Thyroid gland (tissue), 4 donors: ENCODE results near the gene CTCF. TPM values are rescaled to one million over a fixed set of nuclear protein-coding genes. Genes with fewer than 3 reads are reported as not detected.

ENCODE experiments used
- DNase-seq, 2 donors: peaks; one replicate each; pipeline ENCODE4 v3.0.0-alpha.2; 2019
- H3K27ac ChIP-seq, 3 donors: fragments of 200-600 bp; sonication (generic); 1 replicate in 2 of 3; 2 replicates in 1 of 3; pipeline ENCODE4 v1.5.1; 2016 to 2019; ENCODE audit warnings: mild to moderate bottlenecking in 1 of 3, moderate library complexity in 1 of 3
- H3K27me3 ChIP-seq: fragments of 200-600 bp; sonication (generic); one replicate; pipeline ENCODE4 v1.5.1; 2019
- H3K36me3 ChIP-seq, 2 donors: fragments of 200-600 bp; sonication (generic); one replicate each; pipeline ENCODE4 v1.5.1; 2016 to 2019
- H3K4me1 ChIP-seq, 2 donors: fragments of 200-600 bp; sonication (generic); one replicate each; pipeline ENCODE4 v1.5.1; 2017 to 2019
- H3K4me3 ChIP-seq, 3 donors: fragments of 200-600 bp; sonication (generic); replicated peaks in 1 of 3; 1 replicate in 2 of 3; 2 replicates in 1 of 3; pipeline ENCODE4 v1.5.1; 2016; ENCODE audit warnings: mild to moderate bottlenecking in 1 of 3
- H3K9me3 ChIP-seq: fragments of 200-600 bp; sonication (generic); one replicate; pipeline ENCODE4 v1.5.1; 2017
- POLR2A ChIP-seq, 2 donors: fragments of 450-650 bp; IDR thresholded peaks; one replicate each; pipeline ENCODE4 v1.6.1; 2017; ENCODE audit warnings: antibody characterized with exemption in 2 of 2, mild to moderate bottlenecking in 2 of 2, moderate library complexity in 1 of 2
- WGBS, 2 donors: methylation state at CpG; one replicate each; pipeline ENCODE4 v1.1.5; 2017; 5-methylcytosine and 5-hydroxymethylcytosine counted together
- intact Hi-C: fragments of 100-400 bp; cut with DNase I; formaldehyde crosslinking; loops from one replicate; pipeline ENCODE4 v1.15.1; 2023
- total RNA-seq, 4 donors: library from RNA; depleted of rRNA; stranded (reverse); fragments of >200 nt; gene quantifications; one replicate each; pipeline ENCODE4 v1.2.3, GENCODE V29; 2016
- TF ChIP-seq, protein P1 (sequence below), 6 experiments: fragments of 200-600 bp in 3 of 6; fragments of 450-650 bp in 3 of 6; sonication (generic) in 3 of 6; IDR thresholded peaks; one replicate each; pipeline ENCODE4 v1.5.1; 2016 to 2019; ENCODE audit warnings: antibody characterized with exemption in 6 of 6, mild to moderate bottlenecking in 2 of 6, inconsistent platforms in 1 of 6, moderate library complexity in 1 of 6

CTCF gene
- total RNA-seq, 4 donors from 2014 or later: 37.2 to 52.1 (median 47.2) TPM

GRCh38 chr16:67641779-67642708, 79.7 kb downstream of the CTCF start:
- no peak overlapping the region for H3K4me3 ChIP-seq
- no peak for TF ChIP-seq POLR2A (IDR thresholded peaks at IDR 0.05)
- TF ChIP-seq, protein P1, sequence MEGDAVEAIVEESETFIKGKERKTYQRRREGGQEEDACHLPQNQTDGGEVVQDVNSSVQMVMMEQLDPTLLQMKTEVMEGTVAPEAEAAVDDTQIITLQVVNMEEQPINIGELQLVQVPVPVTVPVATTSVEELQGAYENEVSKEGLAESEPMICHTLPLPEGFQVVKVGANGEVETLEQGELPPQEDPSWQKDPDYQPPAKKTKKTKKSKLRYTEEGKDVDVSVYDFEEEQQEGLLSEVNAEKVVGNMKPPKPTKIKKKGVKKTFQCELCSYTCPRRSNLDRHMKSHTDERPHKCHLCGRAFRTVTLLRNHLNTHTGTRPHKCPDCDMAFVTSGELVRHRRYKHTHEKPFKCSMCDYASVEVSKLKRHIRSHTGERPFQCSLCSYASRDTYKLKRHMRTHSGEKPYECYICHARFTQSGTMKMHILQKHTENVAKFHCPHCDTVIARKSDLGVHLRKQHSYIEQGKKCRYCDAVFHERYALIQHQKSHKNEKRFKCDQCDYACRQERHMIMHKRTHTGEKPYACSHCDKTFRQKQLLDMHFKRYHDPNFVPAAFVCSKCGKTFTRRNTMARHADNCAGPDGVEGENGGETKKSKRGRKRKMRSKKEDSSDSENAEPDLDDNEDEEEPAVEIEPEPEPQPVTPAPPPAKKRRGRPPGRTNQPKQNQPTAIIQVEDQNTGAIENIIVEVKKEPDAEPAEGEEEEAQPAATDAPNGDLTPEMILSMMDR (IDR thresholded peaks at IDR 0.05): no peak
- intact Hi-C loops: no loop called here
- no peaks in the 10 kb centered on the region for H3K9me3 ChIP-seq
- 14 to 32% methylated on average over 8 to 10 of the region's 10 CpGs for WGBS, 2 donors
- no peak overlapping the region for H3K27ac ChIP-seq
- H3K27me3 ChIP-seq: peaks cover 4% of the 10 kb centered on the region
- peaks cover 15 to 16% of the 10 kb centered on the region in 2 donors for H3K36me3 ChIP-seq
- peaks cover 17 to 42% of the 10 kb centered on the region in 2 donors for H3K4me1 ChIP-seq
- peak; percentile 95 for DNase-seq

GRCh38 chr16:67644038-67644437, 81.7 kb downstream of the CTCF start:
- H3K4me3 ChIP-seq: no peak overlapping the region
- H3K27me3 ChIP-seq: peaks cover 17% of the 10 kb centered on the region
- TF ChIP-seq, protein P1 (IDR thresholded peaks at IDR 0.05): no peak
- TF ChIP-seq POLR2A (IDR thresholded peaks at IDR 0.05): no peak
- no peaks in the 10 kb centered on the region for H3K36me3 ChIP-seq
- DNase-seq: no peak
- no peaks in the 10 kb centered on the region for H3K9me3 ChIP-seq
- peaks cover 17 to 45% of the 10 kb centered on the region in 2 donors for H3K4me1 ChIP-seq
- WGBS, 2 donors: 92 to 93% methylated on average over 9 of the region's 9 CpGs
- intact Hi-C loops: no loop called here
- no peak overlapping the region for H3K27ac ChIP-seq

DNA sequence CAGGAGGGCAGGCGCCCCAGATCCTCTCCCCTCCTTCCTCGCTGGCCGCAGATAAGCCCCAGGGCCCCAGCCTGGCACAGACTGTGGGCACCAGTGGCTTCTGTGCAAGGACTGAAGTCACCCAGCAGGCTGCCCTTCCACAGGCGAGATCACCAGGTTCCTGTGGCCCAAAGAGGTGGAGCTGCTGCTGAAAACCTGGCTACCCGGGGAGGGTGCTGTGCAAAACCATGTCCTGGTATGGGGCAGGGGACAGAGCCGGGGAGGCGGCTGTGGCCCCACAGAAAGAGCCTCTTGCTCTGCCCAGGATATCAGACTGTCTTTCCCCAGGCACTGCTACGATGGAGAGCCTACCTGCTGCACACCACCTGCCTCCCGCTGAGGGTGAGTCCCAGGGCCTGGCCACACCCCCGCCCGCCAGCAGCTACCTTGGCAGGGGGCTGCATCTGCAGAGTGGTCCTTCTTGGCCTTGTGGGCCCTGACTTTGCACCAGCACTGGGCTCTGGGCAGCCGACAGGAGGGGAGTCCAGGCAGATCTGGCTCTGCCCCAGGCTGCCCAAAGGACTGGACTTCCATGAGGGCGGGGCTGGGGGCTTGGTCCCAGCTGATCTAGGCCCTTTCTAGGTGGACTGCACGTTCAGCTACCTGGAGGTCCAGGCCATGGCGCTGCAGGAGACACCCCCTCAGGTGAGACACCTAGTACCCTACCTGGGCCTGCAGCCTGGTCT, 83.2 kb downstream of the CTCF start:
- no peak overlapping the region for H3K27ac ChIP-seq
- H3K4me3 ChIP-seq: no peak overlapping the region
- 87 to 91% methylated on average over 6 to 9 of the region's 15 CpGs for WGBS, 2 donors
- peaks cover 17% of the 10 kb centered on the region for H3K27me3 ChIP-seq
- H3K4me1 ChIP-seq: peaks cover 9 to 36% of the 10 kb centered on the region in 2 donors
- H3K36me3 ChIP-seq: no peaks in the 10 kb centered on the region
- DNase-seq: no peak
- no peaks in the 10 kb centered on the region for H3K9me3 ChIP-seq
- intact Hi-C loops: loop anchor here (5.0 kb wide), 1 partner anchor 98 kb away; no protein-coding TSS in a partner anchor
- TF ChIP-seq, protein P1 (IDR thresholded peaks at IDR 0.05): no peak
- TF ChIP-seq POLR2A (IDR thresholded peaks at IDR 0.05): no peak

DNA sequence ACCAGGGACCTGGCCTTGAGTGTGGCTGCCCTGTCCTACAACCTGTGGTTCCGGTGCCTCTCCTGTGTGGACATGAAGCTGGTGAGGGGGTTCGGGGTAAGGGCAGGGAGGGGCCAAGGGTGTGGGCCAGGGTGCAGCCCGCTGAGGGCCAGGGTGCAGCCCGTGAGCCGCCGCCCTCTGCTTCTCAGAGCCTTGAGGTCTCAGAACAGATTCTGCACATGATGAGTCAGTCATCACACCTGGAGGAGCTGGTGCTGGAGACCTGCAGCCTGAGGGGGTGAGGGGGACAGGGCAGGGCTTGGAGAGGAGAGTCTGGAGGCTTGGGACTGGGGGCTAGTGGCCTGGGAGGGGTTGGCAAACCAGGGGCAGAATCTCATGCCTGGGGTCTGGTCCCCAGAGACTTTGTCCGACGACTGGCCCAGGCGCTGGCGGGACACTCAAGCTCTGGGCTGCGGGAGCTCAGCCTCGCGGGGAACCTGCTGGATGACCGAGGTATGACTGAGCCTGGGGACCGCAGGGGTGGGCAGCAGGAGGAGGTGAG, 84.9 kb downstream of the CTCF start:
- DNase-seq: no peak
- peaks cover 17% of the 10 kb centered on the region for H3K27me3 ChIP-seq
- H3K36me3 ChIP-seq: no peaks in the 10 kb centered on the region
- H3K9me3 ChIP-seq: no peaks in the 10 kb centered on the region
- TF ChIP-seq POLR2A (IDR thresholded peaks at IDR 0.05): no peak
- TF ChIP-seq, protein P1 (IDR thresholded peaks at IDR 0.05): no peak
- H3K4me1 ChIP-seq: peaks cover 0 to 23% of the 10 kb centered on the region in 2 donors
- H3K27ac ChIP-seq: no peak overlapping the region
- WGBS, 2 donors: 74 to 87% methylated on average over 3 to 15 of the region's 15 CpGs
- H3K4me3 ChIP-seq: no peak overlapping the region
- intact Hi-C loops: loop anchor here (5.0 kb wide), 1 partner anchor 100 kb away; no protein-coding TSS in a partner anchor
